Measurements from ENCODE around the gene C17orf75. TPM values are rescaled to one million over a fixed set of nuclear protein-coding genes. Genes with fewer than 3 reads are reported as not detected.
"Not testable (repeated sequence)": the region's sequence is repeated elsewhere in the genome, so short reads cannot be mapped to it uniquely, and the experiment has no call there.

The C17orf75 gene, protein sequence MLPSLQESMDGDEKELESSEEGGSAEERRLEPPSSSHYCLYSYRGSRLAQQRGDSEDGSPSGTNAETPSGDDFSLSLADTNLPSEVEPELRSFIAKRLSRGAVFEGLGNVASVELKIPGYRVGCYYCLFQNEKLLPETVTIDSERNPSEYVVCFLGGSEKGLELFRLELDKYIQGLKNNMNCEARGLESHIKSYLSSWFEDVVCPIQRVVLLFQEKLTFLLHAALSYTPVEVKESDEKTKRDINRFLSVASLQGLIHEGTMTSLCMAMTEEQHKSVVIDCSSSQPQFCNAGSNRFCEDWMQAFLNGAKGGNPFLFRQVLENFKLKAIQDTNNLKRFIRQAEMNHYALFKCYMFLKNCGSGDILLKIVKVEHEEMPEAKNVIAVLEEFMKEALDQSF
- total RNA-seq = 39.1 TPM in 2 replicates
- long read RNA-seq, transcript C17orf75-202 (10 exons, 1,642 nt) = major isoform, 60 of 81 reads
- long read RNA-seq, partial matches to known transcripts = 6 of 81 reads
- long read RNA-seq, other reads (novel, unspliced or antisense) = 15 of 81 reads

DNA sequence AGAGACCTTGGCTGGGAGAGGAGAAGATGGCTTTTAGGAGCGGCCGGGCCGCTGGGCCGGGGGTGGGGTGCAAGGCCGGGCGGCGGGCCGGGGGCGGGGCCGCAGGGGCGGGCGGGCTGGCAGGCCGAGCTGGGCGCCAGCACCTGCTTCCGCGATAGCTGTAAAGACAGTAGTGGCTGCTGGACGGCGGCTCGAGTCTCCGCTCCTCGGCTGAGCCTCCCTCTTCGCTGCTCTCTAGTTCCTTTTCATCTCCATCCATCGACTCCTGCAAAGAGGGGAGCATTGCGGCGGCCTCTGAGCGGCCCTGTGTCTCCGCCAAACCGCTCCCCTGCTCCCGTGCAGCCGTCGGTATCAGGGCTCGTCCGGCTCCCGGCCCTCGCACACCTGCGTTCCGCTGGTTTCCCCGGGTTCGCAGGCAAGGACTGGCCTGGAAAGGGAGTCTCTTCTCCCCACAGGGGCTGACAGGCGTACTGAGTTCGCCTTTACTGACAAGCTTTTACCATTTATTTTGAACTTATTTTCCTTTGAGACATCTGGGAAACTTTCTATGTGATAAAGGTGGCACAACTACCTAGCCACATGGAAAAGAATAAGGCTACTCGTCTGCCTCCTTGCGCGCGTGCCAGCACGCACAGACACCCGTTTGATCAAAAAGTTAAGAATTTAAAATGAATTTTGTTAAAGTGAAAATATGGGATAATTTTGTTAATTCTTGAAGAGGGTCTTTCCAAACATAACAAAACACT lies at the start of gene C17orf75:
Gene C17orf75, minus strand, starts transcription at position 317 of the 746 bp plus-strand sequence. Its CDS starts 34 bp downstream, at position 283.
- Mint-ChIP-seq H3K27ac (peak within 1 kb of the TSS; percentile 95), H3K4me3 (ENCODE audit: low read depth) (peak within 1 kb of the TSS; percentile 91), H3K9me3 (ENCODE audit: low read depth) (no peaks in the 10 kb centered on the region), H3K4me1 (ENCODE audit: low read depth) (peaks cover 10% of the 10 kb centered on the region), H3K36me3 (ENCODE audit: insufficient read depth) (peaks cover 2% of the 10 kb centered on the region), H3K27me3 (no peaks in the 10 kb centered on the region)
- DNase-seq (ENCODE audit: low spot score, unreplicated experiment) = peak; percentile 65
- TF ChIP-seq, protein P1, sequence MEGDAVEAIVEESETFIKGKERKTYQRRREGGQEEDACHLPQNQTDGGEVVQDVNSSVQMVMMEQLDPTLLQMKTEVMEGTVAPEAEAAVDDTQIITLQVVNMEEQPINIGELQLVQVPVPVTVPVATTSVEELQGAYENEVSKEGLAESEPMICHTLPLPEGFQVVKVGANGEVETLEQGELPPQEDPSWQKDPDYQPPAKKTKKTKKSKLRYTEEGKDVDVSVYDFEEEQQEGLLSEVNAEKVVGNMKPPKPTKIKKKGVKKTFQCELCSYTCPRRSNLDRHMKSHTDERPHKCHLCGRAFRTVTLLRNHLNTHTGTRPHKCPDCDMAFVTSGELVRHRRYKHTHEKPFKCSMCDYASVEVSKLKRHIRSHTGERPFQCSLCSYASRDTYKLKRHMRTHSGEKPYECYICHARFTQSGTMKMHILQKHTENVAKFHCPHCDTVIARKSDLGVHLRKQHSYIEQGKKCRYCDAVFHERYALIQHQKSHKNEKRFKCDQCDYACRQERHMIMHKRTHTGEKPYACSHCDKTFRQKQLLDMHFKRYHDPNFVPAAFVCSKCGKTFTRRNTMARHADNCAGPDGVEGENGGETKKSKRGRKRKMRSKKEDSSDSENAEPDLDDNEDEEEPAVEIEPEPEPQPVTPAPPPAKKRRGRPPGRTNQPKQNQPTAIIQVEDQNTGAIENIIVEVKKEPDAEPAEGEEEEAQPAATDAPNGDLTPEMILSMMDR (IDR thresholded peaks at IDR 0.05; ENCODE audit: unreplicated experiment) = no peak

DNA sequence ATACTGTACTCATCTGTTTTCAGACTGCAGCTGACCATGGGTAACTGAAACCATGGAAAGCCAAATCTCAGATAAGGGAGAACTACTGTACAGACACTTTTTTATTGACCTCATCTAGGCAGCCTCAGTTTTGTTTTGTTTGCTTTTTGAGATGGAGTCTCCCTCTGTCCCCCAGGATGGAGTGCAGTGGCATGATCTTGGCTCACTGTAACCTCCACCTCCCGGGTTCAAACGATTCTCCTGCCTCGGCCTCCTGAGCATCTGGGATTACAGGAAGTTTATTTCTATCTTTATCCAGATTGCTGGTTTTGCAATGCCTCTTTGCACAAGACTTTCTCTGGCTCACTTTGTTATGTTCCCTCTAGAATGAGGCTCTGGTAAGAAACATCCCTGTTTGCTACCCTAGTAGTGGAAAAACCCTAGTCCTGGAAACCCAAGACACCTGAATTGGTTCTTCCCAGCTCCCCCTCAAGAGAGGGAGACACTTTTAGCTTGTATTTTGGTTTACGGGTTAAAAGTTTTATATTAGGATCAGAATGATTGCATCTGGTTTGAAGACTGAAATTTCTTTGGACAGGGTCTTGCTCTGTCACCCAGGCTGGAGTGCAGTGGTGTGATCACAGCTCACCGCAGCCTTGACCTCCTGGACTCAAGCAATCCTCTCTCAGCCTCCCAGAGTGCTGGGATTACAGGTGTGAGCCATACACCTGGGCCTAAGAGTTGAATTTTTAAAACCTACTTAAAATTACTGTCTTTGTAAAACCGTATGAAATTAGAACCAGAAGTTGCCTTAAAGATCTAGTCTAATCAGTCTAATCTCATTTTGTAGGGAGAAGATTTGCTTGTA lies 46.9 kb upstream of the C17orf75 start:
- peaks cover 3% of the 10 kb centered on the region for H3K9me3 Mint-ChIP-seq (ENCODE audit: low read depth)
- no peak overlapping the region for H3K4me3 Mint-ChIP-seq (ENCODE audit: low read depth)
- peaks cover 7% of the 10 kb centered on the region for H3K4me1 Mint-ChIP-seq (ENCODE audit: low read depth)
- H3K36me3 Mint-ChIP-seq (ENCODE audit: insufficient read depth) = peaks cover 9% of the 10 kb centered on the region
- H3K27ac Mint-ChIP-seq = no peak overlapping the region
- no peaks in the 10 kb centered on the region for H3K27me3 Mint-ChIP-seq
- DNase-seq (ENCODE audit: low spot score, unreplicated experiment) = no peak
- TF ChIP-seq, protein P1 (IDR thresholded peaks at IDR 0.05; ENCODE audit: unreplicated experiment) = no peak

DNA sequence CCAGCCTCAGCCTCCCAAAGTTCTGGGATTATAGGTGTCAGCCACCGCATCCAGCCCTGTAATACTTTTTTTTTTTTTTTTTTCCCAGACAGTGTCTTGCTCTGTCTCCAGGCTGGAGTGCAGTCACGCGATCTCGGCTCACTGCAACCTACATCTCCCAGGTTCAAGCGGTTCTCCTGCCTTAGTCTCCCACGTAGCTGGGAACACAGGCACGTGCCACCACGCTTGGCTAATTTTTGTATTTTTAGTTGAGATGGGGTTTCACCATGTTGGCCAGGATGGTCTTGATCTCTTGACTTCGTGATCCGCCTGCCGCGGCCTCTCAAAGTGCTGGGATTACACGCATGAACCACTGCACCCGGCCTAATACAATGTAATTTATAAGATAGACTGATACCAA lies 46.2 kb upstream of the C17orf75 start:
- not testable (repeated sequence) for H3K36me3 Mint-ChIP-seq (ENCODE audit: insufficient read depth); H3K27ac Mint-ChIP-seq; H3K4me3 Mint-ChIP-seq (ENCODE audit: low read depth)

DNA sequence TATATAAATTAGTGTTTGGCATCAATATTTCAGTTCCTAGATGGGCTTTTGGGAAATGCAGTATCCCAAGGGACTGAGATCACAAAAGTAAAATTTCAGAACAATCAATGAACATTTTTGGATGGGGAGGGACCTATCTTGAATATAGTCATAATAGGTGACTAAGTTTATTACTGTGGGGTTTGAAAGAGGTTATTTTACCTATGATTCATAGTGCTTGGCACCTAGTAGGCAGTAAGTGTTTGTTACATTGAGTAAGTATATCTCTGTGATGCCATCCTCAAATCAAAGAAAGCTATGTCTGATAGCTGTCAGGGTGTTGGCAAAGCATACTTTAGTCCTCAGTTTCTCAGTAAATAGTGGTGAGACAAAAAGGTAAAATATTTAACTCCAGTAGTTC lies 44.9 kb upstream of the C17orf75 start:
- Mint-ChIP-seq H3K9me3 (ENCODE audit: low read depth) (no peaks in the 10 kb centered on the region), H3K27me3 (no peaks in the 10 kb centered on the region), H3K4me1 (ENCODE audit: low read depth) (peaks cover 7% of the 10 kb centered on the region), H3K4me3 (ENCODE audit: low read depth) (no peak overlapping the region), H3K36me3 (ENCODE audit: insufficient read depth) (peaks cover 20% of the 10 kb centered on the region), H3K27ac (no peak overlapping the region)
- DNase-seq (ENCODE audit: low spot score, unreplicated experiment) = no peak
- TF ChIP-seq, protein P1 (IDR thresholded peaks at IDR 0.05; ENCODE audit: unreplicated experiment) = no peak

More for the DNA sequence above, 46.2 kb upstream of the C17orf75 start:
- DNase-seq (ENCODE audit: low spot score, unreplicated experiment); H3K27me3 Mint-ChIP-seq; H3K4me1 Mint-ChIP-seq (ENCODE audit: low read depth); H3K9me3 Mint-ChIP-seq (ENCODE audit: low read depth): not testable (repeated sequence)

DNA sequence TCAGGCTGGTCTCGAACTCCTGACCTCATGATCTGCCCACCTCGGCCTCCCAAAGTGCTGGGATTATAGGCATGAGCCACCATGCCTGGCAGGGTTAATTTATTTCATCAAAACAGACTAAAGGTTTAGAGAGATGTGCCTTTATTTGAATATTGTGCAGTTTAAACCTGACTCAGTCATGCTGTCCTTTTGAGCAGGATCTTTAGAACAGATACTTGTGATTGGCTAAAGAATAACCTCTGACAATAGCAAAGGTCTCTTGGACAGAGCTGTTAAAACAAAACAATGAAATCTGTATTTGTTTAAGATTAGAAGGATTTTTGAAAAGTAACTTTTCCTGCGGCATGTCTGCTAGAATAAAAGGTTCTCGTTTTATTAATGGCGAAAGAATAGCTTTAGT lies 44.0 kb upstream of the C17orf75 start:
- TF ChIP-seq, protein P1 (IDR thresholded peaks at IDR 0.05; ENCODE audit: unreplicated experiment) = no peak
- Mint-ChIP-seq H3K27me3 (no peaks in the 10 kb centered on the region), H3K4me1 (ENCODE audit: low read depth) (peaks cover 7% of the 10 kb centered on the region), H3K9me3 (ENCODE audit: low read depth) (no peaks in the 10 kb centered on the region), H3K36me3 (ENCODE audit: insufficient read depth) (peaks cover 21% of the 10 kb centered on the region), H3K4me3 (ENCODE audit: low read depth) (no peak overlapping the region), H3K27ac (peak overlapping the region; percentile 25)
- DNase-seq (ENCODE audit: low spot score, unreplicated experiment) = no peak

Data from progenitor cell of endocrine pancreas (in vitro differentiated cells).